Measurements from ENCODE around the gene THRA. TPM values are rescaled to one million over a fixed set of nuclear protein-coding genes. Genes with fewer than 3 reads are reported as not detected.

Gene THRA
- total RNA-seq, 1 experiment from 2014 or later = 10.1 TPM

- Histone ChIP-seq H2AK5ac (ENCODE audit: insufficient read length, low read length) (no peak overlapping the region), H3K27me3 (ENCODE audit: insufficient read depth, low read length) (peaks cover 2% of the 10 kb centered on the region; the same call in 1 of the 2 replicates), H2BK120ac (ENCODE audit: low read depth, low read length, poor library complexity, severe bottlenecking) (no peak overlapping the region), H3K23ac (ENCODE audit: insufficient read length, low read depth, low read length) (no peak overlapping the region), H3K56ac (ENCODE audit: insufficient read length, low read depth, low read length) (no peak overlapping the region), H3K4me1 (ENCODE audit: insufficient read depth, low read length) (peaks cover 27% of the 10 kb centered on the region; the same call in 1 of the 2 replicates), H4K5ac (ENCODE audit: insufficient read length, low read depth, low read length) (no peak overlapping the region), H3K9ac (ENCODE audit: extremely low read depth, insufficient read length, low read length) (no peak overlapping the region), H3K18ac (ENCODE audit: insufficient read length, low read depth, low read length) (peak overlapping the region; percentile 9), H2BK12ac (ENCODE audit: insufficient read length, low read depth, low read length) (peak overlapping the region; percentile 40), H4K20me1 (ENCODE audit: control insufficient read depth, insufficient read depth, insufficient read length) (no peaks in the 10 kb centered on the region), H4K91ac (ENCODE audit: insufficient read length, low read depth, low read length) (no peak overlapping the region), H3K9me3 (ENCODE audit: control insufficient read depth, low read depth, low read length) (no peaks in the 10 kb centered on the region), H4K8ac (replicated peaks; ENCODE audit: insufficient read length, low read depth, low read length) (no peak overlapping the region), H2BK20ac (ENCODE audit: low read depth, low read length, poor library complexity, severe bottlenecking) (no peak overlapping the region), H3K79me1 (ENCODE audit: insufficient read depth, low read depth, low read length, poor library complexity, severe bottlenecking) (no peaks in the 10 kb centered on the region), H2BK15ac (ENCODE audit: low read depth, low read length) (no peak overlapping the region), H3T11ph (ENCODE audit: low read length) (no peak overlapping the region), H3K14ac (ENCODE audit: insufficient read depth, low read length) (peak overlapping the region; percentile 53; the same call in 1 of the 2 replicates), H3K79me2 (ENCODE audit: insufficient read depth, low read length) (no peaks in the 10 kb centered on the region), H3K27ac (ENCODE audit: insufficient read length, low read depth, low read length) (no peak overlapping the region), H2AFZ (ENCODE audit: low read length) (no peak overlapping the region), H3K23me2 (ENCODE audit: insufficient read length, low read depth, low read length, poor library complexity, severe bottlenecking) (no peaks in the 10 kb centered on the region), H2BK5ac (ENCODE audit: insufficient read length, low read length) (no peak overlapping the region), H3K4me2 (ENCODE audit: insufficient read depth, insufficient read length, low read length) (peak overlapping the region; percentile 37), H3K4ac (ENCODE audit: low read depth, low read length) (no peak overlapping the region)
- Mint-ChIP-seq H3K27me3 (ENCODE audit: low read depth) (peaks cover 51% of the 10 kb centered on the region), H3K4me1 (peaks cover 80 to 89% of the 10 kb centered on the region in 2 experiments), H3K9me3 (no peaks in the 10 kb centered on the region; a peak in 1 of 5 replicates), H3K4me3 (peak overlapping the region in 1 of 2 experiments; percentile 26; a peak in 2 of 5 replicates), H3K27ac (peak overlapping the region in 1 of 3 experiments; percentile 86; a peak in 1 of 7 replicates), H3K36me3 (ENCODE audit: insufficient read depth in 1 of 3, low read depth in 3 of 3) (no peaks in the 10 kb centered on the region)
- peak; percentile 46 for DNase-seq
- TF ChIP-seq CTCF (conservative IDR thresholded peaks at IDR 0.05) = no peak
- no CpG with 5 or more reads among the region's 20 CpGs for WGBS (ENCODE audit: extremely low coverage, insufficient read length, low lambda C conversion rate)
These were observed 44.2 kb downstream of the THRA start for GRCh38 chr17:40106760-40107521.
